Neural cell (in vitro differentiated cells): ENCODE data around the gene CNGA3. TPM values are rescaled to one million over a fixed set of nuclear protein-coding genes. Genes with fewer than 3 reads are reported as not detected.

ENCODE experiments used
- H2AFZ ChIP-seq: fragments of 200-600, 300-800 bp; sonication (generic), shearing (Covaris generic); 2 replicates; pipeline ENCODE4 v1.6.0; 2014; ENCODE audit warnings: low read depth, mild to moderate bottlenecking, antibody characterized with exemption, low read length, moderate library complexity
- H3F3A ChIP-seq: fragments of 200-600 bp; shearing (Covaris generic); 2 replicates; pipeline ENCODE4 v1.6.1; 2016; ENCODE audit warnings: mild to moderate bottlenecking, moderate library complexity, mixed read lengths, antibody characterized with exemption, low read length; ENCODE audit not compliant: insufficient read depth, poor library complexity, severe bottlenecking
- H3K27ac ChIP-seq: fragments of 200-600, 300-800 bp; sonication (generic), shearing (Covaris generic); 2 replicates; pipeline ENCODE4 v1.5.1; 2014; ENCODE audit warnings: mild to moderate bottlenecking, low read length, moderate library complexity
- H3K27me3 ChIP-seq: fragments of 300-800, 200-600 bp; sonication (generic), shearing (Covaris generic); 2 replicates; pipeline ENCODE4 v1.6.0; 2014; ENCODE audit warnings: mild to moderate bottlenecking, low read depth, low read length, moderate library complexity; ENCODE audit not compliant: insufficient read depth
- H3K36me3 ChIP-seq: fragments of 300-800, 200-600 bp; sonication (generic), shearing (Covaris generic); 2 replicates; pipeline ENCODE4 v1.5.1; 2014; ENCODE audit warnings: mild to moderate bottlenecking, antibody characterized with exemption, low read length, moderate library complexity; ENCODE audit not compliant: insufficient read depth
- H3K4me2 ChIP-seq: fragments of 300-800, 200-600 bp; sonication (generic), shearing (Covaris generic); 2 replicates; pipeline ENCODE4 v1.6.0; 2014; ENCODE audit warnings: mild to moderate bottlenecking, low read length
- H3K4me3 ChIP-seq: fragments of 300-800, 200-600 bp; sonication (generic), shearing (Covaris generic); 2 replicates; pipeline ENCODE4 v1.5.1; 2014; ENCODE audit warnings: mild to moderate bottlenecking, low read length, moderate library complexity
- H3K79me2 ChIP-seq: fragments of 200-600 bp; shearing (Covaris generic); replicated peaks from 2 replicates; pipeline ENCODE4 v1.6.0; 2014; ENCODE audit warnings: mild to moderate bottlenecking, low read length, moderate library complexity; ENCODE audit not compliant: insufficient read depth
- H3K9ac ChIP-seq: fragments of 300-800, 200-600 bp; sonication (generic), shearing (Covaris generic); 2 replicates; pipeline ENCODE4 v1.6.1; 2016; ENCODE audit warnings: mild to moderate bottlenecking, low read length, mixed read lengths
- H3K9me2 ChIP-seq: fragments of 200-600 bp; shearing (Covaris generic); 2 replicates; pipeline ENCODE4 v1.6.1; 2016; ENCODE audit warnings: mild to moderate bottlenecking, low read length, mixed read lengths; ENCODE audit not compliant: insufficient read depth
- H3K9me3 ChIP-seq: fragments of 200-600, 300-800 bp; sonication (generic), shearing (Covaris generic); 2 replicates; pipeline ENCODE4 v1.6.1; 2016; ENCODE audit warnings: mild to moderate bottlenecking, mixed run types, low read length, moderate library complexity, mixed read lengths
- H4K20me1 ChIP-seq: fragments of 200-600 bp; shearing (Covaris generic); 2 replicates; pipeline ENCODE4 v1.6.1; 2016; ENCODE audit warnings: mild to moderate bottlenecking, mixed run types; ENCODE audit not compliant: insufficient read depth
- EP300 ChIP-seq: fragments of 450-650 bp; conservative IDR thresholded peaks from 2 replicates; pipeline ENCODE4 v1.6.1; 2014; ENCODE audit warnings: antibody characterized with exemption, mild to moderate bottlenecking, moderate library complexity; ENCODE audit not compliant: poor library complexity, severe bottlenecking
- EZH2 ChIP-seq: fragments of 200-600, 300-800 bp; shearing (Covaris generic), sonication (generic); IDR thresholded peaks from 2 replicates; pipeline ENCODE4 v1.6.1; 2014; ENCODE audit warnings: antibody characterized with exemption, low read length, borderline replicate concordance, mild to moderate bottlenecking; ENCODE audit not compliant: insufficient read depth, poor library complexity, severe bottlenecking
- MXI1 ChIP-seq: fragments of 450-650 bp; conservative IDR thresholded peaks from 2 replicates; pipeline ENCODE4 v1.6.1; 2014; ENCODE audit warnings: antibody characterized with exemption, mild to moderate bottlenecking; ENCODE audit not compliant: poor library complexity, severe bottlenecking
- POLR2AphosphoS5 ChIP-seq: IDR thresholded peaks from 2 replicates; pipeline ENCODE4 v1.6.1; 2012
- RAD21 ChIP-seq: fragments of 450-650 bp; conservative IDR thresholded peaks from 2 replicates; pipeline ENCODE4 v1.6.1; 2014; ENCODE audit warnings: antibody characterized with exemption, mild to moderate bottlenecking, moderate library complexity
- SMC3 ChIP-seq: fragments of 450-650 bp; conservative IDR thresholded peaks from 2 replicates; pipeline ENCODE4 v1.6.1; 2014; ENCODE audit warnings: antibody characterized with exemption, mild to moderate bottlenecking, moderate library complexity; ENCODE audit not compliant: poor library complexity
- TAF1 ChIP-seq: IDR thresholded peaks from 2 replicates; pipeline ENCODE4 v1.6.1; 2012; ENCODE audit warnings: low read depth
- polyA plus RNA-seq: library from polyadenylated mRNA; depleted of rRNA; stranded (reverse); fragments of >200 nt; gene quantifications from 2 replicates; pipeline ENCODE4 v1.2.3, GENCODE V29; 2014
- TF ChIP-seq, protein P1 (sequence below): fragments of 450-650 bp; IDR thresholded peaks from 2 replicates; pipeline ENCODE4 v1.5.1; 2014; ENCODE audit warnings: antibody characterized with exemption, mild to moderate bottlenecking, moderate library complexity; ENCODE audit not compliant: poor library complexity, severe bottlenecking
- TF ChIP-seq, protein P2 (sequence below): IDR thresholded peaks from 2 replicates; pipeline ENCODE4 v1.6.1; 2012; ENCODE audit warnings: borderline replicate concordance

CNGA3 gene
- polyA plus RNA-seq, 1 donor from 2014 or later = 0.64 TPM

DNA sequence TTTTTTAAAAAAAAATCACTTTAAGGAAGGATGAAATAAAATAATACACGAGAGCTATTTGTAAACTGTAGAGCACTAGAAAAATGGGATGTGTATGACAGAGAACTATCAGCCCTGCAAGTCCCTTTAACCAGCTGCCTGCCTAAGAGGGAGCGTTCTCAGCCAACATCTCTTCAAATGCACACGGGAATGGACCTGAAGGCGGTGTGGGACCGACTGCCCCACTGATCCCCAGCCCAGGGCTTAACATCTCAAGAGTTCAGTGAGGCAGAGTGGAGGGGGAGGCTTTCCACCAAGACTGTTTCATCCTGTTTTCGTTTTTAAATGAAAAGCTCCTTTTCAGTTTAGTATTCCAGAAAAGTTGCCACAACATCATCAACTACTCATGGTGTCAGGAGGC lies 100.6 kb downstream of the CNGA3 start:
- peak overlapping the region; percentile 85 for H3K4me3 ChIP-seq
- no peak overlapping the region for H2AFZ ChIP-seq
- no peaks in the 10 kb centered on the region for H4K20me1 ChIP-seq
- no peak overlapping the region for H3K27ac ChIP-seq
- H3K27me3 ChIP-seq = no peaks in the 10 kb centered on the region
- H3K9ac ChIP-seq = no peak overlapping the region
- TF ChIP-seq, protein P1, sequence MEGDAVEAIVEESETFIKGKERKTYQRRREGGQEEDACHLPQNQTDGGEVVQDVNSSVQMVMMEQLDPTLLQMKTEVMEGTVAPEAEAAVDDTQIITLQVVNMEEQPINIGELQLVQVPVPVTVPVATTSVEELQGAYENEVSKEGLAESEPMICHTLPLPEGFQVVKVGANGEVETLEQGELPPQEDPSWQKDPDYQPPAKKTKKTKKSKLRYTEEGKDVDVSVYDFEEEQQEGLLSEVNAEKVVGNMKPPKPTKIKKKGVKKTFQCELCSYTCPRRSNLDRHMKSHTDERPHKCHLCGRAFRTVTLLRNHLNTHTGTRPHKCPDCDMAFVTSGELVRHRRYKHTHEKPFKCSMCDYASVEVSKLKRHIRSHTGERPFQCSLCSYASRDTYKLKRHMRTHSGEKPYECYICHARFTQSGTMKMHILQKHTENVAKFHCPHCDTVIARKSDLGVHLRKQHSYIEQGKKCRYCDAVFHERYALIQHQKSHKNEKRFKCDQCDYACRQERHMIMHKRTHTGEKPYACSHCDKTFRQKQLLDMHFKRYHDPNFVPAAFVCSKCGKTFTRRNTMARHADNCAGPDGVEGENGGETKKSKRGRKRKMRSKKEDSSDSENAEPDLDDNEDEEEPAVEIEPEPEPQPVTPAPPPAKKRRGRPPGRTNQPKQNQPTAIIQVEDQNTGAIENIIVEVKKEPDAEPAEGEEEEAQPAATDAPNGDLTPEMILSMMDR = no peak
- TF ChIP-seq, protein P2, sequence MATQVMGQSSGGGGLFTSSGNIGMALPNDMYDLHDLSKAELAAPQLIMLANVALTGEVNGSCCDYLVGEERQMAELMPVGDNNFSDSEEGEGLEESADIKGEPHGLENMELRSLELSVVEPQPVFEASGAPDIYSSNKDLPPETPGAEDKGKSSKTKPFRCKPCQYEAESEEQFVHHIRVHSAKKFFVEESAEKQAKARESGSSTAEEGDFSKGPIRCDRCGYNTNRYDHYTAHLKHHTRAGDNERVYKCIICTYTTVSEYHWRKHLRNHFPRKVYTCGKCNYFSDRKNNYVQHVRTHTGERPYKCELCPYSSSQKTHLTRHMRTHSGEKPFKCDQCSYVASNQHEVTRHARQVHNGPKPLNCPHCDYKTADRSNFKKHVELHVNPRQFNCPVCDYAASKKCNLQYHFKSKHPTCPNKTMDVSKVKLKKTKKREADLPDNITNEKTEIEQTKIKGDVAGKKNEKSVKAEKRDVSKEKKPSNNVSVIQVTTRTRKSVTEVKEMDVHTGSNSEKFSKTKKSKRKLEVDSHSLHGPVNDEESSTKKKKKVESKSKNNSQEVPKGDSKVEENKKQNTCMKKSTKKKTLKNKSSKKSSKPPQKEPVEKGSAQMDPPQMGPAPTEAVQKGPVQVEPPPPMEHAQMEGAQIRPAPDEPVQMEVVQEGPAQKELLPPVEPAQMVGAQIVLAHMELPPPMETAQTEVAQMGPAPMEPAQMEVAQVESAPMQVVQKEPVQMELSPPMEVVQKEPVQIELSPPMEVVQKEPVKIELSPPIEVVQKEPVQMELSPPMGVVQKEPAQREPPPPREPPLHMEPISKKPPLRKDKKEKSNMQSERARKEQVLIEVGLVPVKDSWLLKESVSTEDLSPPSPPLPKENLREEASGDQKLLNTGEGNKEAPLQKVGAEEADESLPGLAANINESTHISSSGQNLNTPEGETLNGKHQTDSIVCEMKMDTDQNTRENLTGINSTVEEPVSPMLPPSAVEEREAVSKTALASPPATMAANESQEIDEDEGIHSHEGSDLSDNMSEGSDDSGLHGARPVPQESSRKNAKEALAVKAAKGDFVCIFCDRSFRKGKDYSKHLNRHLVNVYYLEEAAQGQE = no peak
- TF ChIP-seq TAF1 (no peak), EZH2 (no peak), EP300 (no peak), POLR2AphosphoS5 (no peak), RAD21 (no peak), MXI1 (no peak), SMC3 (no peak)
- peaks cover 60% of the 10 kb centered on the region for H3K79me2 ChIP-seq
- H3K9me3 ChIP-seq = no peaks in the 10 kb centered on the region
- H3F3A ChIP-seq = no peaks in the 10 kb centered on the region
- peak overlapping the region; percentile 68 for H3K4me2 ChIP-seq
- H3K36me3 ChIP-seq = peaks cover 1% of the 10 kb centered on the region
- no peaks in the 10 kb centered on the region for H3K9me2 ChIP-seq

Other genes starting within 250 kb of the CNGA3 start
- gene INPP4A, start 98.4 kb downstream of the CNGA3 start, polyA plus RNA-seq = 51.4 and 52.9 TPM in 2 replicates